ENCODE data around the gene PRRG3. TPM values are rescaled to one million over a fixed set of nuclear protein-coding genes. Genes with fewer than 3 reads are reported as not detected.
A peak's percentile ranks its signal among the peaks of the same experiment; 100 is the strongest.

PRRG3 gene
- total RNA-seq, 1 donor from 2014 or later = 2.0 TPM

DNA sequence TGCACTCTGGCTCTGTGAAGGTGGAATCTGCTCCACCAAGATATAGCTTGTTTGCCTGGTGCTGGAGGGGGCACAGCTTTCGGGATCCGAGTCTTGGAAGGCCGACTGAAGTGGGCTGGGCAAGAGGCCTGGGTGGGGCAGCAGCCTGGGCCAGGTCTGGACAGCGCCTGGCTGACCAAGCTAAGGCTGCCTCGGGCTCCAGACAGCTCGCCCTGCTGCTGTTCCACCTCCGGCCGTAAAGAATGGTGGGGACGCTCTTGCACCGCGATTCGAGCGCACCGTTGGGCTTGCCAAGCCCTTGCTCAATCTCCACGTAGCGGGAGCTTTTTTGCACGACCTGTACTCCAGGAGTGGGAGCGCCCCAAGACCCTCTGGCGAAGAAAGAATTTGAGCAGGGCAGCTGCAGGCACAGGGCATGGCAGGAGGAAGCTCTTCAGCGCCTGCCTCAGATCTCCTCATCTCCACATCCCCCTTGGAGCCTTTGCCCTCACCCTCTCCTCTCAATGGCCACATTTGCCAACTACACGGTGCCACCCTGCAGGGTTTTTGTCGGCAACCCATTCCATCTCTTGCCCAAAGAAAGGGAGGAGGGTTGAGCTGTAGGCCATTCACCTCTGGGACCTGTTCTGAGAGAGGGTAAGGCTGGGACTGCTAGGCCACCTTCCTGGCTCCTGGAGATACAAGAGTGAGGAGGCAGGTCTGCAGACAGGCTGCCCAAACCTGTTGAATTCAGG lies 58.2 kb downstream of the PRRG3 start:
- Mint-ChIP-seq H3K27ac (ENCODE audit: unreplicated experiment) (no peak overlapping the region), H3K4me3 (ENCODE audit: unreplicated experiment) (no peak overlapping the region), H3K4me1 (ENCODE audit: low read depth, unreplicated experiment) (peaks cover 6% of the 10 kb centered on the region), H3K27me3 (ENCODE audit: unreplicated experiment) (no peaks in the 10 kb centered on the region), H3K9me3 (ENCODE audit: unreplicated experiment) (peaks cover 3% of the 10 kb centered on the region), H3K36me3 (ENCODE audit: unreplicated experiment) (no peaks in the 10 kb centered on the region)
- DNase-seq = peak; percentile 66
- TF ChIP-seq, protein P1, sequence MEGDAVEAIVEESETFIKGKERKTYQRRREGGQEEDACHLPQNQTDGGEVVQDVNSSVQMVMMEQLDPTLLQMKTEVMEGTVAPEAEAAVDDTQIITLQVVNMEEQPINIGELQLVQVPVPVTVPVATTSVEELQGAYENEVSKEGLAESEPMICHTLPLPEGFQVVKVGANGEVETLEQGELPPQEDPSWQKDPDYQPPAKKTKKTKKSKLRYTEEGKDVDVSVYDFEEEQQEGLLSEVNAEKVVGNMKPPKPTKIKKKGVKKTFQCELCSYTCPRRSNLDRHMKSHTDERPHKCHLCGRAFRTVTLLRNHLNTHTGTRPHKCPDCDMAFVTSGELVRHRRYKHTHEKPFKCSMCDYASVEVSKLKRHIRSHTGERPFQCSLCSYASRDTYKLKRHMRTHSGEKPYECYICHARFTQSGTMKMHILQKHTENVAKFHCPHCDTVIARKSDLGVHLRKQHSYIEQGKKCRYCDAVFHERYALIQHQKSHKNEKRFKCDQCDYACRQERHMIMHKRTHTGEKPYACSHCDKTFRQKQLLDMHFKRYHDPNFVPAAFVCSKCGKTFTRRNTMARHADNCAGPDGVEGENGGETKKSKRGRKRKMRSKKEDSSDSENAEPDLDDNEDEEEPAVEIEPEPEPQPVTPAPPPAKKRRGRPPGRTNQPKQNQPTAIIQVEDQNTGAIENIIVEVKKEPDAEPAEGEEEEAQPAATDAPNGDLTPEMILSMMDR (IDR thresholded peaks at IDR 0.05; ENCODE audit: partially characterized antibody, unreplicated experiment) = peak; percentile 73

DNA sequence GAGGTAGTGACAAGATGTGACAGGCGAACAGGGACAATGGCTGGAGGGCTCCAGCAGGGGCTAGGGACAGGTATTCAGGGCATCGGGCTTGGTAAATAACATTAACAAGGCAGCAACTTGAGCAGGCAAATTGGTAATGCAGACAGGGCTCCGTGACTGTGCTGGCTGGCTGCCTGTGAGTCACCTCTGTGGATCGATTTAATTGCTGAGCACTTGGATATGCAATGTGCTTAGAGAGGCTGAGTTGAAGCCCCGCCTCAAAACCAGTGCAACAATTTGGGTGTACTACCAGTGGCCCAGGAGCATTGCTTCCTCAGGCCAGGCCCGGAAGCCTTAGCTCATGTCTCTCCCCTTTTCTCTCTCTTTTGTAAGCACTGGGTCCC lies 58.8 kb downstream of the PRRG3 start:
- H3K9me3 Mint-ChIP-seq (ENCODE audit: unreplicated experiment) = peaks cover 3% of the 10 kb centered on the region
- H3K4me3 Mint-ChIP-seq (ENCODE audit: unreplicated experiment) = no peak overlapping the region
- no peaks in the 10 kb centered on the region for H3K36me3 Mint-ChIP-seq (ENCODE audit: unreplicated experiment)
- TF ChIP-seq, protein P1 (IDR thresholded peaks at IDR 0.05; ENCODE audit: partially characterized antibody, unreplicated experiment) = no peak
- no peak for DNase-seq
- H3K27me3 Mint-ChIP-seq (ENCODE audit: unreplicated experiment) = no peaks in the 10 kb centered on the region
- H3K27ac Mint-ChIP-seq (ENCODE audit: unreplicated experiment) = no peak overlapping the region
- peaks cover 6% of the 10 kb centered on the region for H3K4me1 Mint-ChIP-seq (ENCODE audit: low read depth, unreplicated experiment)

DNA sequence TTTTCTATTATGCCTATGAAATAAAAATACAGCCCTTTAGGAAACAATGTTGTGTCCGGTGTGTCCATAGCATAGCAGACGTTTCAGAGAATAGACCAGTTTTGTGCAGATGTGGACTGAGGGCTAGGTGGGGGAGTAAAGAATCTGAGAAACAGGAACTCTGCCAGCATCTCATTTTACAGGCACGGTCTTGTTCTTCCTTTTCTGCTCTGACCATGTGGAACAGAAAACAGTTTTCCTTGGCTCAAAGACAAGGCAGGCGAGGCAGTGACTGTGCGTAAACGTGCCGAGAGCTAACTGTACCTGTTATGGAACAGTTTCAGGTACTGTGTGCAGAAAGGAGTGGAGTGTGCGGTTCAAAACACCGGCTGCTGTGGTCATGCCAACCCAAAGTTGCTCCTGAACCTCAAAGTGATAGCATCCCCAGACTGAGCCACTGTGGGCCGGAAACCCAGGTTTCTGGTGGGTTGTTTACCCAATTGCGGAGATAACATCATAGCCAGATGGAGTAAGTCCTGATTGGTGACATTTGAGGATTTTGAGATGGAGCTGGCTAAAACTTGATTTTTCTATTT lies 59.5 kb downstream of the PRRG3 start:
- H3K27ac Mint-ChIP-seq (ENCODE audit: unreplicated experiment) = no peak overlapping the region
- no peaks in the 10 kb centered on the region for H3K27me3 Mint-ChIP-seq (ENCODE audit: unreplicated experiment)
- TF ChIP-seq, protein P1 (IDR thresholded peaks at IDR 0.05; ENCODE audit: partially characterized antibody, unreplicated experiment) = no peak
- H3K4me1 Mint-ChIP-seq (ENCODE audit: low read depth, unreplicated experiment) = no peaks in the 10 kb centered on the region
- no peaks in the 10 kb centered on the region for H3K36me3 Mint-ChIP-seq (ENCODE audit: unreplicated experiment)
- H3K9me3 Mint-ChIP-seq (ENCODE audit: unreplicated experiment) = peaks cover 3% of the 10 kb centered on the region
- H3K4me3 Mint-ChIP-seq (ENCODE audit: unreplicated experiment) = no peak overlapping the region
- DNase-seq = no peak

Other genes starting within 250 kb of the PRRG3 start
- not detected for gene PASD1, start 131.8 kb upstream of the PRRG3 start, total RNA-seq (ENCODE audit: unreplicated experiment)
- gene FATE1, start 20.6 kb downstream of the PRRG3 start, total RNA-seq (ENCODE audit: unreplicated experiment) = not detected
- not detected for gene CNGA2, start 39.3 kb downstream of the PRRG3 start, total RNA-seq (ENCODE audit: unreplicated experiment)
- not detected for gene MAGEA4, start 217.4 kb downstream of the PRRG3 start, total RNA-seq (ENCODE audit: unreplicated experiment)